ENCODE results near the gene OR51V1.

The OR51V1 gene

DNA sequence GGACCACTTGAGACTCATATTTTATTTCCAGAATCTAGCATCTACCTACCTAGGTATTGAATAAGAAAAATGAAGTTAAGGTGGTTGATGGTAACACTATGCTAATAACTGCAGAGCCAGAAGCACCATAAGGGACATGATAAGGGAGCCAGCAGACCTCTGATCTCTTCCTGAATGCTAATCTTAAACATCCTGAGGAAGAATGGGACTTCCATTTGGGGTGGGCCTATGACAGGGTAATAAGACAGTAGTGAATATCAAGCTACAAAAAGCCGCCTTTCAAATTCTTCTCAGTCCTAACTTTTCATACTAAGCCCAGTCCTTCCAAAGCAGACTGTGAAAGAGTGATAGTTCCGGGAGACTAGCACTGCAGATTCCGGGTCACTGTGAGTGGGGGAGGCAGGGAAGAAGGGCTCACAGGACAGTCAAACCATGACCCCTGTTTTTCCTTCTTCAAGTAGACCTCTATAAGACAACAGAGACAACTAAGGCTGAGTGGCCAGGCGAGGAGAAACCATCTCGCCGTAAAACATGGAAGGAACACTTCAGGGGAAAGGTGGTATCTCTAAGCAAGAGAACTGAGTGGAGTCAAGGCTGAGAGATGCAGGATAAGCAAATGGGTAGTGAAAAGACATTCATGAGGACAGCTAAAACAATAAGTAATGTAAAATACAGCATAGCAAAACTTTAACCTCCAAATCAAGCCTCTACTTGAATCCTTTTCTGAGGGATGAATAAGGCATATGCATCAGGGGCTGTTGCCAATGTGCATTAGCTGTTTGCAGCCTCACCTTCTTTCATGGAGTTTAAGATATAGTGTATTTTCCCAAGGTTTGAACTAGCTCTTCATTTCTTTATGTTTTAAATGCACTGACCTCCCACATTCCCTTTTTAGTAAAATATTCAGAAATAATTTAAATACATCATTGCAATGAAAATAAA is 24.3 kb upstream of the OR51V1 start:
- TF ChIP-seq, protein P1, sequence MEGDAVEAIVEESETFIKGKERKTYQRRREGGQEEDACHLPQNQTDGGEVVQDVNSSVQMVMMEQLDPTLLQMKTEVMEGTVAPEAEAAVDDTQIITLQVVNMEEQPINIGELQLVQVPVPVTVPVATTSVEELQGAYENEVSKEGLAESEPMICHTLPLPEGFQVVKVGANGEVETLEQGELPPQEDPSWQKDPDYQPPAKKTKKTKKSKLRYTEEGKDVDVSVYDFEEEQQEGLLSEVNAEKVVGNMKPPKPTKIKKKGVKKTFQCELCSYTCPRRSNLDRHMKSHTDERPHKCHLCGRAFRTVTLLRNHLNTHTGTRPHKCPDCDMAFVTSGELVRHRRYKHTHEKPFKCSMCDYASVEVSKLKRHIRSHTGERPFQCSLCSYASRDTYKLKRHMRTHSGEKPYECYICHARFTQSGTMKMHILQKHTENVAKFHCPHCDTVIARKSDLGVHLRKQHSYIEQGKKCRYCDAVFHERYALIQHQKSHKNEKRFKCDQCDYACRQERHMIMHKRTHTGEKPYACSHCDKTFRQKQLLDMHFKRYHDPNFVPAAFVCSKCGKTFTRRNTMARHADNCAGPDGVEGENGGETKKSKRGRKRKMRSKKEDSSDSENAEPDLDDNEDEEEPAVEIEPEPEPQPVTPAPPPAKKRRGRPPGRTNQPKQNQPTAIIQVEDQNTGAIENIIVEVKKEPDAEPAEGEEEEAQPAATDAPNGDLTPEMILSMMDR (IDR thresholded peaks at IDR 0.05) = no peak
- Histone ChIP-seq H3K9me3 (no peaks in the 10 kb centered on the region), H3K36me3 (no peaks in the 10 kb centered on the region), H3K4me1 (ENCODE audit: control insufficient read depth in 1 of 2, insufficient read depth in 1 of 2, low read depth in 1 of 2, low read length in 1 of 2) (no peaks in the 10 kb centered on the region), H3K27ac (no peak overlapping the region), H3K27me3 (no peaks in the 10 kb centered on the region), H3K4me3 (ENCODE audit: low read depth in 1 of 2, low read length in 1 of 2) (no peak overlapping the region)

DNA sequence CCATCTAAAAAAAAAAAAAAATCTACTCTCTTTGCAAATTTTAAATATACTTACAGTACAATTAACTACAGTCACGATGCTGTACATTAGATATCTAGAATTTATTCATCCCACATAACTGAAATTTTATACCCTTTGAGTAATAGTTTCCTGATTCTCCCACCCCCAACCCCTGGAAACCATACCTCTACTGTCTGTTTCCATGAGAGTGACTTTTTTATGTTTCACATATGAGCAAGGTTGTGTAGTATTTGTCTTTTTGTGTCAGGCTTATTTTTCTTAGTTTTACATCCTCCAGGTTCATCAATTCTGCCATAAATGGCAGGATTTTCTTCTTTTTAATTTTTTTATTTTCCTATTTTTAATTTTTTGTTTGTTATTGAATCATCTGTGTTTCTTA is 23.2 kb upstream of the OR51V1 start:
- TF ChIP-seq, protein P1 (IDR thresholded peaks at IDR 0.05) = no peak
- Histone ChIP-seq H3K4me3 (ENCODE audit: low read depth in 1 of 2, low read length in 1 of 2) (no peak overlapping the region), H3K9me3 (no peaks in the 10 kb centered on the region), H3K4me1 (ENCODE audit: control insufficient read depth in 1 of 2, insufficient read depth in 1 of 2, low read depth in 1 of 2, low read length in 1 of 2) (no peaks in the 10 kb centered on the region), H3K36me3 (no peaks in the 10 kb centered on the region), H3K27me3 (no peaks in the 10 kb centered on the region), H3K27ac (no peak overlapping the region)

DNA sequence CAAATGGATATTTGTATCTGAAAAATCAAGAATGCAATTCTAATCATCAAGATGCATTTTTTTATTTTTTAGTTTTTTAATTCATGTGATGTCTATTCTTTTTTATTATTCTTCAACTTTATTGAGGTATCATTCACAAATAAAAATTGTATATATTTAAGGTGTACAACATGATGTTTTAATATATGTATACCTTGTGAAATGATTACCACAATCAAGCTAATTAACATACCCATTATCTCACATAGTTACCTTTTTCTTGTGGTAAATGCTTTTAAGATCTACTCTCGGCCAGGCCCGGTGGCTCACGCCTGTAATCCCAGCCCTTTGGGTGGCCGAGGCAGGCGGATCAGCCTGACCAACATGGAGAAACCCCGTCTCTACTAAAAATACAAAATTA is 22.7 kb upstream of the OR51V1 start:
- Histone ChIP-seq H3K4me3 (ENCODE audit: low read depth in 1 of 2, low read length in 1 of 2) (no peak overlapping the region), H3K27me3 (no peaks in the 10 kb centered on the region), H3K9me3 (no peaks in the 10 kb centered on the region), H3K36me3 (no peaks in the 10 kb centered on the region), H3K4me1 (ENCODE audit: control insufficient read depth in 1 of 2, insufficient read depth in 1 of 2, low read depth in 1 of 2, low read length in 1 of 2) (no peaks in the 10 kb centered on the region), H3K27ac (no peak overlapping the region)
- TF ChIP-seq, protein P1 (IDR thresholded peaks at IDR 0.05) = no peak

DNA sequence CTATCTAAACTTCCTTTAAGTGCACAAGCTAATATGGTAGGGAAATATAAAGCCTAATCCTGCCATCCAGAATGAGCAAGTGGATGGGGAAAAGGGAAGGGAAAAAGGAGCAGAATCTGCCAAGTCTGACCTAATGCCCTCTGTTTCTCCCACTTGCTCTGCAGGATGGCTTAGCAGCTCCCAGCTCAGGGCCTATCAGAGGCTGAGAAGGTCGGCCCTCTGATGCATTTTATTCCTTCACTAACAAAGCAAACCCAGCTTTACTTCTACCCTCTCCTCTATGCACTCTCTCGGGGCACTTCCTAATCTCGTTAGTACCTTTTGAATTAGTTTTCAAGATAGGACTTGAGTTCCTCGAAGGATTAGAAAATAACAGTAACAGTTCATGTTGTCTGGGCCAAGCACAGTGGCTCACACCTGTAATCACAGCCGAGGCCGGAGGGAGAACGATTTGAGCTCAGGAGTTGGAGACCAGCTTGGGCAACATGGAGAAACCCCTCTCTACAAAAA is 9.9 kb upstream of the OR51V1 start:
- Histone ChIP-seq H3K36me3 (no peaks in the 10 kb centered on the region), H3K9me3 (no peaks in the 10 kb centered on the region), H3K4me3 (ENCODE audit: low read depth in 1 of 2, low read length in 1 of 2) (no peak overlapping the region), H3K27me3 (no peaks in the 10 kb centered on the region), H3K27ac (no peak overlapping the region), H3K4me1 (ENCODE audit: control insufficient read depth in 1 of 2, insufficient read depth in 1 of 2, low read depth in 1 of 2, low read length in 1 of 2) (no peaks in the 10 kb centered on the region)
- TF ChIP-seq, protein P1 (IDR thresholded peaks at IDR 0.05) = no peak

DNA sequence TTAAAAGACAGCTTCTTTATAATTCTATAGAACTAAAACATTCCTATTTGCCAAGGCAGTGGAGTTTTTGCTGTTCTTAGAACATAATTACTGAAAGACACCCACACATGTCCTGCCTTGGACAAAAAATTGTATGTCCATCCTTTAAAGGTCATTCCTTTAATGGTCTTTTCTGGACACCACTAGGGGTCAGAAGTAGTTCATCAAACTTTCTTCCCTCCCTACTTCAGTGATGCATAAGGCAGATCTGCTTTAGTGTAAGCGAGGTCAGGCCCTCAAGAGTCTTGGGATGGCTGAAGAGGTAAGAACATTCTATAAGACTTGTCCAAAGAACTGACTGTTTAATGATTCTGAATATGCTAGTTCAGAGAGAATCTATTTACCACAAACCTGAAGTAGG is 4.3 kb upstream of the OR51V1 start:
- Histone ChIP-seq H3K4me3 (ENCODE audit: low read depth in 1 of 2, low read length in 1 of 2) (no peak overlapping the region), H3K27ac (no peak overlapping the region), H3K36me3 (no peaks in the 10 kb centered on the region), H3K27me3 (no peaks in the 10 kb centered on the region), H3K4me1 (ENCODE audit: control insufficient read depth in 1 of 2, insufficient read depth in 1 of 2, low read depth in 1 of 2, low read length in 1 of 2) (no peaks in the 10 kb centered on the region), H3K9me3 (no peaks in the 10 kb centered on the region)
- TF ChIP-seq, protein P1 (IDR thresholded peaks at IDR 0.05) = no peak
